ENCODE results near the gene ZBTB7A.

The ZBTB7A gene

GRCh38 chr19:4080473-4080872 lies 13.8 kb upstream of the ZBTB7A start:
- Histone ChIP-seq H3K27me3 (ENCODE audit: control insufficient read depth, insufficient read depth, low read length) (no peaks in the 10 kb centered on the region), H3K9ac (ENCODE audit: low read length) (no peak overlapping the region), H3K27ac (ENCODE audit: low read length) (no peak overlapping the region), H3K4me3 (ENCODE audit: low read length) (no peak overlapping the region), H3K4me1 (ENCODE audit: control insufficient read depth, low read depth, low read length) (peaks cover 14% of the 10 kb centered on the region), H3K36me3 (ENCODE audit: control insufficient read depth, low read depth, low read length) (no peaks in the 10 kb centered on the region), H3K9me3 (ENCODE audit: control insufficient read depth, low read depth, low read length) (no peaks in the 10 kb centered on the region)

- Histone ChIP-seq H3K36me3 (ENCODE audit: control insufficient read depth, low read depth, low read length) (no peaks in the 10 kb centered on the region), H3K4me1 (ENCODE audit: control insufficient read depth, low read depth, low read length) (peaks cover 14% of the 10 kb centered on the region), H3K9ac (ENCODE audit: low read length) (no peak overlapping the region), H3K9me3 (ENCODE audit: control insufficient read depth, low read depth, low read length) (no peaks in the 10 kb centered on the region), H3K27me3 (ENCODE audit: control insufficient read depth, insufficient read depth, low read length) (no peaks in the 10 kb centered on the region), H3K4me3 (ENCODE audit: low read length) (no peak overlapping the region), H3K27ac (ENCODE audit: low read length) (no peak overlapping the region)
Measured at GRCh38 chr19:4077800-4078684, 11.3 kb upstream of the ZBTB7A start.

GRCh38 chr19:4077007-4077374 lies 10.3 kb upstream of the ZBTB7A start:
- no peak overlapping the region for H3K27ac ChIP-seq (ENCODE audit: low read length)
- peaks cover 14% of the 10 kb centered on the region for H3K4me1 ChIP-seq (ENCODE audit: control insufficient read depth, low read depth, low read length)
- H3K9me3 ChIP-seq (ENCODE audit: control insufficient read depth, low read depth, low read length) = no peaks in the 10 kb centered on the region
- H3K27me3 ChIP-seq (ENCODE audit: control insufficient read depth, insufficient read depth, low read length) = no peaks in the 10 kb centered on the region
- H3K4me3 ChIP-seq (ENCODE audit: low read length) = no peak overlapping the region
- no peaks in the 10 kb centered on the region for H3K36me3 ChIP-seq (ENCODE audit: control insufficient read depth, low read depth, low read length)
- H3K9ac ChIP-seq (ENCODE audit: low read length) = no peak overlapping the region

- Histone ChIP-seq H3K27ac (ENCODE audit: low read length) (no peak overlapping the region), H3K27me3 (ENCODE audit: control insufficient read depth, insufficient read depth, low read length) (no peaks in the 10 kb centered on the region), H3K9me3 (ENCODE audit: control insufficient read depth, low read depth, low read length) (no peaks in the 10 kb centered on the region), H3K4me1 (ENCODE audit: control insufficient read depth, low read depth, low read length) (peaks cover 14% of the 10 kb centered on the region), H3K9ac (ENCODE audit: low read length) (no peak overlapping the region), H3K36me3 (ENCODE audit: control insufficient read depth, low read depth, low read length) (no peaks in the 10 kb centered on the region), H3K4me3 (ENCODE audit: low read length) (no peak overlapping the region)
Measured at GRCh38 chr19:4075373-4075772, 8.7 kb upstream of the ZBTB7A start.

- Histone ChIP-seq H3K4me1 (ENCODE audit: control insufficient read depth, low read depth, low read length) (no peaks in the 10 kb centered on the region), H3K9me3 (ENCODE audit: control insufficient read depth, low read depth, low read length) (no peaks in the 10 kb centered on the region), H3K36me3 (ENCODE audit: control insufficient read depth, low read depth, low read length) (no peaks in the 10 kb centered on the region), H3K4me3 (ENCODE audit: low read length) (no peak overlapping the region), H3K9ac (ENCODE audit: low read length) (no peak overlapping the region), H3K27ac (ENCODE audit: low read length) (no peak overlapping the region), H3K27me3 (ENCODE audit: control insufficient read depth, insufficient read depth, low read length) (peaks cover 28% of the 10 kb centered on the region)
Measured at GRCh38 chr19:4071610-4072009, 4.9 kb upstream of the ZBTB7A start.

GRCh38 chr19:4069331-4069959 lies 2.7 kb upstream of the ZBTB7A start:
- Histone ChIP-seq H3K4me1 (ENCODE audit: control insufficient read depth, low read depth, low read length) (no peaks in the 10 kb centered on the region), H3K36me3 (ENCODE audit: control insufficient read depth, low read depth, low read length) (no peaks in the 10 kb centered on the region), H3K27ac (ENCODE audit: low read length) (no peak overlapping the region), H3K9ac (ENCODE audit: low read length) (no peak overlapping the region), H3K9me3 (ENCODE audit: control insufficient read depth, low read depth, low read length) (no peaks in the 10 kb centered on the region), H3K27me3 (ENCODE audit: control insufficient read depth, insufficient read depth, low read length) (peaks cover 28% of the 10 kb centered on the region), H3K4me3 (ENCODE audit: low read length) (no peak overlapping the region)

GRCh38 chr19:4068047-4068966 lies 1.6 kb upstream of the ZBTB7A start:
- H3K4me3 ChIP-seq (ENCODE audit: low read length) = peak overlapping the region; percentile 13
- H3K27ac ChIP-seq (ENCODE audit: low read length) = no peak overlapping the region
- H3K9ac ChIP-seq (ENCODE audit: low read length) = no peak overlapping the region
- H3K4me1 ChIP-seq (ENCODE audit: control insufficient read depth, low read depth, low read length) = peaks cover 5% of the 10 kb centered on the region
- no peaks in the 10 kb centered on the region for H3K36me3 ChIP-seq (ENCODE audit: control insufficient read depth, low read depth, low read length)
- peaks cover 28% of the 10 kb centered on the region for H3K27me3 ChIP-seq (ENCODE audit: control insufficient read depth, insufficient read depth, low read length)
- no peaks in the 10 kb centered on the region for H3K9me3 ChIP-seq (ENCODE audit: control insufficient read depth, low read depth, low read length)

- H3K4me1 ChIP-seq (ENCODE audit: control insufficient read depth, low read depth, low read length) = peaks cover 5% of the 10 kb centered on the region
- no peaks in the 10 kb centered on the region for H3K36me3 ChIP-seq (ENCODE audit: control insufficient read depth, low read depth, low read length)
- peaks cover 28% of the 10 kb centered on the region for H3K27me3 ChIP-seq (ENCODE audit: control insufficient read depth, insufficient read depth, low read length)
- no peaks in the 10 kb centered on the region for H3K9me3 ChIP-seq (ENCODE audit: control insufficient read depth, low read depth, low read length)
- H3K27ac ChIP-seq (ENCODE audit: low read length) = no peak overlapping the region
- no peak overlapping the region for H3K9ac ChIP-seq (ENCODE audit: low read length)
- peak overlapping the region; percentile 13 for H3K4me3 ChIP-seq (ENCODE audit: low read length)
Measured at GRCh38 chr19:4067396-4068046, 822 bp upstream of the ZBTB7A start.

GRCh38 chr19:4066176-4066606 lies 508 bp downstream of the ZBTB7A start:
- H3K27me3 ChIP-seq (ENCODE audit: control insufficient read depth, insufficient read depth, low read length) = peaks cover 28% of the 10 kb centered on the region
- peaks cover 5% of the 10 kb centered on the region for H3K4me1 ChIP-seq (ENCODE audit: control insufficient read depth, low read depth, low read length)
- no peaks in the 10 kb centered on the region for H3K36me3 ChIP-seq (ENCODE audit: control insufficient read depth, low read depth, low read length)
- no peak overlapping the region for H3K9ac ChIP-seq (ENCODE audit: low read length)
- H3K27ac ChIP-seq (ENCODE audit: low read length) = no peak overlapping the region
- H3K4me3 ChIP-seq (ENCODE audit: low read length) = peak overlapping the region; percentile 52
- H3K9me3 ChIP-seq (ENCODE audit: control insufficient read depth, low read depth, low read length) = no peaks in the 10 kb centered on the region

- peaks cover 28% of the 10 kb centered on the region for H3K27me3 ChIP-seq (ENCODE audit: control insufficient read depth, insufficient read depth, low read length)
- no peak overlapping the region for H3K27ac ChIP-seq (ENCODE audit: low read length)
- no peak overlapping the region for H3K4me3 ChIP-seq (ENCODE audit: low read length)
- H3K9me3 ChIP-seq (ENCODE audit: control insufficient read depth, low read depth, low read length) = no peaks in the 10 kb centered on the region
- H3K4me1 ChIP-seq (ENCODE audit: control insufficient read depth, low read depth, low read length) = peaks cover 5% of the 10 kb centered on the region
- no peak overlapping the region for H3K9ac ChIP-seq (ENCODE audit: low read length)
- H3K36me3 ChIP-seq (ENCODE audit: control insufficient read depth, low read depth, low read length) = no peaks in the 10 kb centered on the region
Measured at GRCh38 chr19:4065430-4066175, 1.1 kb downstream of the ZBTB7A start.
